ENCODE measurements around the gene FAIM.

The FAIM gene

DNA sequence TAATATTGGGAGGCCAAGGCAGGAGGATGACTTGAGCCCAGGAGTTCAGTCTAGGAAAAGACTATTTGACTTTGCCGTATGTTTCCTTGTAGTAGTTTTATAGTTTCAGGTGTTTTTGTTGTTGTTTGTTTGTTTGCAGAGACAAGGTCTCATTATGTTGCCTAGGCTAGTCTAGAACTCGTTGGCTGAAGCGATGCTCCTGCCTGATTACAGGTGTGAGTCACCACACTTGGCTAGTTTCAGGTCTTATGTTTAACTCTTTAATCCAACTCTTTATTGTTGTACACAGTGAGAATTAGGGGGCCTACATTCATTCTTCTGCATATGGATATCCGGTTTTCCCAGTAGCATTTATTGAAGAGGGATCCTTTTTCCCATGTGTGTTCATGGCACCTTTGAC lies 32.0 kb downstream of the FAIM start:
- Histone ChIP-seq H3K4me3 (no peak overlapping the region), H3K4me1 (no peaks in the 10 kb centered on the region), H3K4me2 (no peak overlapping the region), H3K27me3 (no peaks in the 10 kb centered on the region), H3K9ac (no peak overlapping the region), H3K9me3 (peaks cover 24% of the 10 kb centered on the region), H3K27ac (no peak overlapping the region), H3K36me3 (no peaks in the 10 kb centered on the region), H4K20me1 (no peaks in the 10 kb centered on the region)
- no peak for TF ChIP-seq Cebpa-rat (IDR thresholded peaks at IDR 0.05)

DNA sequence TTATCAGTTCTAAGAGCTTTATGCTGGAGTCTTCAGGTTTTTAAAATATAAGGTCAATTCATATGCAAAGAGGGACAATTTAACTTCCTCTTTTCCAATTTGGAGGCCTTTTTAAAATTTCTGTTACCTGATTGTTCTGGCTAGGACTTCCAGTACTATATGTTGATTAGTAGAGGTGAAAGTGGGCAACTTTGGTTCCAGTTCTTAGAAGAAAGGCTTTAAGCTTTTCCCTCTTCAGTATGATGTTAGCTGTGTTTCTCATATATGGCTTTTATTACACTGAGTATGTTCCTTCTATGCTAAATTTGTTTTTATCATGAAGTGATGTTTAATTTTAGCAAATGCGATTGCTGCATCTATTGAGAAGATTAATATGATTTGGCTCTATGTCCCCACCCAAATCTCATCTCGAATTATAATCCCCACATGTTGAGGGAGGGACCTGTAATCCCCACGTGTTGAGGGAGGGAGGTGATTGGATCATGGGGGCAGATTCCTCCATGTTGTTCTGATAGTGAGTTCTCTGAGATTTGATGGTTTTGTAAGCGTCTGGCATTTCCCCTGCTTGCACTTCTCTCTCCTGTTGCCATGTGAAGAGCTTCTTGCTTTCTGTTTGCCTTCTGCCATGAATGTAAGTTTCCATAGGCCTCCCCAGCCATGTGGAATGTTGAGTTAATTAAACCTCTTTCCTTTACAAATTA lies 33.8 kb downstream of the FAIM start:
- no peak overlapping the region for H3K4me3 ChIP-seq
- TF ChIP-seq Cebpa-rat (IDR thresholded peaks at IDR 0.05): no peak
- no peak overlapping the region for H3K27ac ChIP-seq

DNA sequence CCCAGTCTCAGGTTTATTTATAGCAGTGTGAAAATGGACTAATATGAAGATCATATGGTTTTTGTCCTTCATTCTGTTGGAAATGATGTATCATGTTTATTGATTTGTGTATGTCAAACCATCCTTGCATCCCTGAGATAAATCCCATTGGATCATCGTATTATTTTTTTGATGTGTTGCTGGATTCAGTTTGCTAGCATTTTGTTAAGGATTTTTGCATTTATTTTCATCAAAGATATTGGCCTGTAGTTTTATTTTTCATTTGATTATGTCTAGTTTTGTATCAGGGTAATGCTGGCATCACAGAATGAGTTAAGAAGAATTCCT lies 34.3 kb downstream of the FAIM start:
- Histone ChIP-seq H3K4me3 (no peak overlapping the region), H3K4me1 (no peaks in the 10 kb centered on the region), H3K27ac (no peak overlapping the region), H3K9me3 (peaks cover 43% of the 10 kb centered on the region), H3K9ac (no peak overlapping the region), H3K27me3 (no peaks in the 10 kb centered on the region), H4K20me1 (no peaks in the 10 kb centered on the region), H3K4me2 (no peak overlapping the region), H3K36me3 (no peaks in the 10 kb centered on the region)
- no peak for TF ChIP-seq Cebpa-rat (IDR thresholded peaks at IDR 0.05)

More for the DNA sequence above, 33.8 kb downstream of the FAIM start:
- H3K9ac ChIP-seq: no peak overlapping the region
- no peaks in the 10 kb centered on the region for H4K20me1 ChIP-seq
- no peaks in the 10 kb centered on the region for H3K36me3 ChIP-seq
- no peaks in the 10 kb centered on the region for H3K27me3 ChIP-seq
- no peaks in the 10 kb centered on the region for H3K4me1 ChIP-seq
- H3K9me3 ChIP-seq: peaks cover 41% of the 10 kb centered on the region
- no peak overlapping the region for H3K4me2 ChIP-seq

DNA sequence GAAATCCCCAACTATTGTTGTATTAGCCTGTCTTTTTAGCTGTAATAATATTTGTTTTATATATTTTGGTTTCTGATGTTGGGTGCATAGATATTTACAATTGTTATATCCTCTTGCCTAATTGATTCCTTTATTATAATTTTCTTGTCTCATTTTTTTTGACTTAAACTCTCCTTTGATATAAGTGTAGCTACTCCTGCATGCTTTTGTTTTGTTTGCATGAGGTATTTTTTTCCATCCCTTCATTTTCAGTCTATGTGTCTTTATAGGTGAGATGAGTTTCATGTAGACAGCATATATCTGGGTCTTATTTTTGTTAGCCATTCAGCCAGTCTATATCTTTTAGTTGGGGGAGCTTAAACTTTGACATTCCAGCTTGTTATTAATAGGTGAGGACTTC lies 37.4 kb downstream of the FAIM start:
- Histone ChIP-seq H3K4me2 (no peak overlapping the region), H3K9ac (no peak overlapping the region), H4K20me1 (no peaks in the 10 kb centered on the region), H3K27ac (no peak overlapping the region), H3K27me3 (no peaks in the 10 kb centered on the region), H3K36me3 (peaks cover 23% of the 10 kb centered on the region), H3K9me3 (peaks cover 61% of the 10 kb centered on the region), H3K4me3 (no peak overlapping the region), H3K4me1 (no peaks in the 10 kb centered on the region)
- TF ChIP-seq Cebpa-rat (IDR thresholded peaks at IDR 0.05): no peak

DNA sequence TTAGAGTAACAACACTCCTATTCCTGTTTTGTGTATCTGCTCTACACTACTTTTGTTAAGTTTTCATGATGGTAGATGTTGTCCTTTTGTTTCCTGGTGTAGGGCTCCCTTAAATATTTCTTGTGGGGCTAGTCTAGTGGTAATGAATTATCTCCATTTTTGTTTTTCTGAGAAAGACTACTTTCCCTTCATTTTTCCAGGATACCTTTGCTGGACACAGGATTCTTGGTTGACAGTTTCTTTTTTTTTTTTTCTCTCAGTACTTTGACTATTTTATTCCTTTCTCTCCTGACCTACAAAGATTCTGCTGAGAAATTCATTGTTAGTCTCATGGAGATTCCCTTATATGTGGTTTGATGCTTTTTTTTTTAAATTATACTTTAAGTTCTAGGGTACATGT lies 37.9 kb downstream of the FAIM start:
- H3K27ac ChIP-seq: no peak overlapping the region
- no peaks in the 10 kb centered on the region for H3K4me1 ChIP-seq
- no peaks in the 10 kb centered on the region for H3K27me3 ChIP-seq
- H3K4me2 ChIP-seq: no peak overlapping the region
- peaks cover 23% of the 10 kb centered on the region for H3K36me3 ChIP-seq
- no peak for TF ChIP-seq Cebpa-rat (IDR thresholded peaks at IDR 0.05)
- H3K9me3 ChIP-seq: peaks cover 61% of the 10 kb centered on the region
- no peaks in the 10 kb centered on the region for H4K20me1 ChIP-seq
- H3K9ac ChIP-seq: no peak overlapping the region
- H3K4me3 ChIP-seq: no peak overlapping the region

DNA sequence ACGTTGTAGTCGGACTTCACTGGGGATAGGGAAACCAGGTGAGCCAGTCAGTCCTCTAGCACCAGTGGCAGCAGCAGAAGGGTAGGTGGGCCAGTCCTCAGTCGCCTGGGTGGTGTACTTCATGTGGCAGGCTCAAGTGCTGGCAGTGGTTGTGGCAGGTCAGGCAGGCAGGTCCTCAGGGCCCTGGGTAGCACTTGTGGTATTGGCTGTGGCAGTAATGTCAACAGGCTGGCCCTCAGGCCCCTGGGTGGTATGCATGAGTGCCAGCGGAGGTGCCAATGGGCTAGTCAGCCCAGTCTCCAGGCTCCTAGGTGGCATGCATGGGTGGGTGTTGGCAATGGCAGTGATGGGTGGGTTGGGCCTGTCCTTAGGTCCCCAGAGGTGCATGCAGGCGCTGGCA lies 40.6 kb downstream of the FAIM start:
- no peak for TF ChIP-seq Cebpa-rat (IDR thresholded peaks at IDR 0.05)
- H3K27ac ChIP-seq: no peak overlapping the region
- no peaks in the 10 kb centered on the region for H4K20me1 ChIP-seq
- no peak overlapping the region for H3K4me3 ChIP-seq
- peaks cover 41% of the 10 kb centered on the region for H3K36me3 ChIP-seq
- H3K27me3 ChIP-seq: no peaks in the 10 kb centered on the region
- peaks cover 43% of the 10 kb centered on the region for H3K9me3 ChIP-seq
- H3K9ac ChIP-seq: no peak overlapping the region
- H3K4me1 ChIP-seq: no peaks in the 10 kb centered on the region
- H3K4me2 ChIP-seq: no peak overlapping the region

DNA sequence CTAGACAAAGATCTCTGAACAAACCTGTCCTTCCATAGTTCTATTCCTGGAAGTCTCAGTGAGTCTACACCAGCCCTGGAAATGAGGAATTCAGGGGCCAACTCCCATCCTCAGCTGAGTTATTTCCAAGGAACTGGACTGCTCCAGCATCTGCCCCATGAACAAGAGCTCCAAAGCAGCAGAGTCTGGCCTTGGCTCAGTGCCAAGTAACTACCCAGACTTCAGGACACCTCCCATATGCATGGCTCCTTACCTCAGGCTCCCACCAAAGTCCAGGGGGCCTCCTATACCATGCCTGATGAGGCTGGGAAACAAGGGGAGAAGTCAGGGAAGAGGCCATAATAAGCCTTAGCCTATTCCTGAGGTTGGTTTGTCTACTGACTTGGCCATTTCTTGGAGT lies 45.0 kb downstream of the FAIM start:
- Histone ChIP-seq H3K9ac (no peak overlapping the region), H3K36me3 (peaks cover 76% of the 10 kb centered on the region), H3K9me3 (peaks cover 12% of the 10 kb centered on the region), H3K27ac (no peak overlapping the region), H3K27me3 (no peaks in the 10 kb centered on the region), H3K4me3 (no peak overlapping the region), H3K4me2 (no peak overlapping the region), H3K4me1 (no peaks in the 10 kb centered on the region), H4K20me1 (no peaks in the 10 kb centered on the region)
- no peak for TF ChIP-seq Cebpa-rat (IDR thresholded peaks at IDR 0.05)

DNA sequence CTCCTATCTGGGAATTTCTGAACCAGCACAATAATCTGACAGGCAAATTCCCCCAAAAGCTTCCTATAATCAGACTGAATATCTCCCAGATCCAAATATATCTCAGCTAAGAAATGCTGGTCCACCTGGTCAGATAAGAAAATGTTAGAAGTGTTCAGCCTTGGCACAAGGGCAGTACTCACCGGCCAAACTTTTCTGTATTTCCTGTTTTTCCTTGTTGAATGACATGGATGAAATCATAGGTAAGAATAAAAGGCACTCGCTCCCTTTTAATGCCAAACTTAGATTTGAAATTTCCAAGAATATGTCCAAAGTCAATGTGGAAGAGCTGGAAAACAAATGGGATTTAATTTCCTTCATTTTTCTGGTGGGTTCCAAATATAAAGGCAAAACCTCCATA lies 48.9 kb downstream of the FAIM start:
- H3K27ac ChIP-seq: no peak overlapping the region
- no peak for TF ChIP-seq Cebpa-rat (IDR thresholded peaks at IDR 0.05)
- H3K4me1 ChIP-seq: no peaks in the 10 kb centered on the region
- no peak overlapping the region for H3K4me2 ChIP-seq
- no peak overlapping the region for H3K4me3 ChIP-seq
- no peaks in the 10 kb centered on the region for H4K20me1 ChIP-seq
- no peak overlapping the region for H3K9ac ChIP-seq
- no peaks in the 10 kb centered on the region for H3K9me3 ChIP-seq
- peaks cover 55% of the 10 kb centered on the region for H3K36me3 ChIP-seq
- H3K27me3 ChIP-seq: no peaks in the 10 kb centered on the region

DNA sequence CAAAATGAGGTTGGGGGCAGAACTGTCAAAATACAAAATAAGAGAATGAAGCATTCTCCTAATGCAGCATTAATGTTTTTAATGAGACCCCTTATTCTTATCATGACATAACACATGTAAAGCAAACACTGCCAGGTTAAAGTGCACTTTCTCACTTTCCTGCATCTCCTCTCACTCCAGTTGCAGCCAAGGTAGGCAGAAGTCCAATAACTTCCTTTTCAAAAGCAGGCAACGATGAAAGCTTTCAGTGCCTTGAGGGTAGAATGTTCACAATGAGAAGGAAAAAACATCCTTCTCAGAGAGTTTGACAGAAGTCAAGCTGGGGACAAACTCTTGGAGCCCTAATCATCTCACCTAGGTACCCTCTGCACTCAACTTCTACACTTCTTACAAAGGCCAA lies 59.5 kb downstream of the FAIM start:
- no peak for TF ChIP-seq Cebpa-rat (IDR thresholded peaks at IDR 0.05)
- Histone ChIP-seq H3K36me3 (peaks cover 55% of the 10 kb centered on the region), H3K27ac (no peak overlapping the region)

DNA sequence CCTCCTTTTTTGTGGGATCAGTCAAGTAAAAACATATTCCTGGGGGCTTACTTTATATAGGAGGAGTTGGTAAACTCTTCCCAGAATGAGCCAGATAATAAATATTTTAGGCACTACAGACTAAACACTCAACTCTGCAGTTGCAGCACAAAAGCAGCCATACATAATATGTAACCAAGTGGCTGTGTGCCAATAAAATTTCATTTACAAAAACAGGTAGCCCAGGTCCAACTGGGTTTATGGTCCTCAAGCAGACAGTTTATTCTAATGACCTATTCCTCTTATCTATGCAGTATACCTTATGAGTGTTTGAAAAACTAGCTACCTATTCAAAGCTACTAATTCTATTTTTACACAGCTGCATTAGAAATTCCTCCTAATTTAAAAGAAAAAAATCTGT lies 61.8 kb downstream of the FAIM start:
- H3K27ac ChIP-seq: no peak overlapping the region
- H3K27me3 ChIP-seq: no peaks in the 10 kb centered on the region

More for the DNA sequence above, 59.5 kb downstream of the FAIM start:
- Histone ChIP-seq H3K9me3 (peaks cover 13% of the 10 kb centered on the region; the same call in 1 of the 2 replicates), H3K27me3 (no peaks in the 10 kb centered on the region), H3K4me1 (peaks cover 31% of the 10 kb centered on the region), H3K9ac (no peak overlapping the region), H4K20me1 (no peaks in the 10 kb centered on the region), H3K4me2 (no peak overlapping the region), H3K4me3 (no peak overlapping the region)

More for the DNA sequence above, 61.8 kb downstream of the FAIM start:
- peaks cover 31% of the 10 kb centered on the region for H3K4me1 ChIP-seq
- H3K9me3 ChIP-seq: peaks cover 28% of the 10 kb centered on the region
- no peak overlapping the region for H3K9ac ChIP-seq
- H4K20me1 ChIP-seq: no peaks in the 10 kb centered on the region
- H3K36me3 ChIP-seq: peaks cover 50% of the 10 kb centered on the region
- no peak overlapping the region for H3K4me2 ChIP-seq
- no peak overlapping the region for H3K4me3 ChIP-seq
- TF ChIP-seq Cebpa-rat (IDR thresholded peaks at IDR 0.05): no peak
